GM18505 (cell line): Measurements from ENCODE around the gene MT1M.

Source experiments
- ATAC-seq: cut with Tn5 transposase; IDR thresholded peaks from one replicate; pipeline ENCODE4 v1.9.1; 2021; ENCODE audit not compliant: unreplicated experiment
- POLR2A ChIP-seq: IDR thresholded peaks from 4 replicates; pipeline ENCODE4 v1.6.1; 2011; ENCODE audit warnings: borderline replicate concordance; ENCODE audit not compliant: insufficient read depth, insufficient read length; ENCODE audit errors: extremely low read depth

MT1M gene

DNA sequence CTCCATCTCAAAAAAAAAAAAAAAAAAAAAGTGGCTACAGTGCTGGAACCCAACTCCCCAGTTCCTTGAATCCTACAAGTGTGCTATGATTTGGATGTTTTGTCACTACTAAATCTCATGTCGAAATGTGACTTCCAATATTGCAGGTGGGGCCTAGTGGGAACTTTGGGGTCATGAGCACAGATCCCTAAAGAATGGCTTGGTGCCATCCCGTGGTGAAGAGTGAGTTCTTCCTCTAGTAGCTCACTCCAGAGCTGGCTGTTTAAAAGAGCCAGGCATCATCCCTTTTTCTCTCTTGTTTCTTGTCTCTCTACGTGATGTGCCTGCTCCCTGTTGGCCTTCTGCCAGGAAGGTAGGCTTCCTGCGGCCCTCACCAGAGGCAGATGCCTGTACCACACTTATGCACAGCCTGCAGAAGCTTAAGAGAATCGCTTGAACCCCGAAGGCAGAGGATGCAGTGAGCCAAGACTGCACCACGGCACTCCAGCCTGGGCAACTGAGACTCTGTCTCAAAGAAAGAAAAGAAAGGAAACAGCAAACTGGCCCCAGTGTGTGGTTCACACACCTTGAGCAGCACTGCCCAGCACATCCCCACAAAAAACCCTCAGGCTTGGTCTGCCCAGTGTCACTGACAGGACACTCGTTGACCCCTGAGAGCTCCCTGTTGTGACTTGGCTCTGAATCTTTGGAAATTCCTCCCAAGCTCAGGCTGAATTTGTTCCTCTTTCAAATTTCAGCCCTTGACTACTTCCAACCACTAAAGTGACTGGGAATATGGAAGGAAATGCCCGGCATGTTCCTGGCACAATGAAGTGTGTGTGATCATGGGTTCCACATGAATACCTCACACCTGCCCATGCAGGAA is 3.7 kb upstream of the MT1M start:
- no peak for ATAC-seq
- TF ChIP-seq POLR2A, result no peak

DNA sequence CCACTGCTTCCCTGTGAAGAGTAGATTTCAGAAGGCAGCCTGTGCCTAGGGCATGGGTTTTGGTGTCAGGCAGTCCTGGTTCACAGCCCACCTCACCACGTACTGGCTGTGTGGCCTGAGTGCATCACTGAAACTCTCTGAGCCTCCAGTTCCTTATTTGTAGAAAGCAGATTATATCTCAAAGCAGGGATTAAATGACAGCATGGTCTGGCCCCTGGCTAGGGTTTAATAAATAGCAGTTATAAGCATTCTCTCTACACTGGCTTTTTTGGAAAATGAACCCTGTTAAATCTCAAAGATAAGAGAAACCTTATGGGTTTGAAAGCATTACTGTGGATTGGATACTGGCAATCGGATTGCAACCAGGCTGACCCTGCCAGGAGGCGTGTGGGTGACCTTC is 2.9 kb upstream of the MT1M start:
- ATAC-seq, result no peak
- TF ChIP-seq POLR2A, result no peak

DNA sequence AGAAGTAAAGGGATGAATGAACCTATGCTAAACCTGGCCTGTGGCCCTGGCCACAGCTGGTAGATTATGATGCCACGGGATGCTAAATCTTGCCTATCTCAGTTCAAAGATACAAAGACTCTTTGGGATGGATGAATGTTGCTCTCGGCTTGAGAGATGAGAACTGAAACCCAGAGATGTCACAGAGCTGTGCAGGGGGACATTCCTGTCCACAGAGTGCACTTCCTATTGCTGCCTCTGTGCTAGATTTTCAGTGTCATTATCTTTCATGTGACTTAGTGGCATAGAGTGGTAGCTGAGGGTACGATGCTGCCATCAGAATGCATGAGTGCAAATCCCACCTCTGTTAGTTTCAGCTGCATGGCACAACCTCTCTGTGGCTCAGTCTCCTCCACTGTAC is 2.3 kb upstream of the MT1M start:
- peak; percentile 76 for ATAC-seq
- TF ChIP-seq POLR2A, result no peak

DNA sequence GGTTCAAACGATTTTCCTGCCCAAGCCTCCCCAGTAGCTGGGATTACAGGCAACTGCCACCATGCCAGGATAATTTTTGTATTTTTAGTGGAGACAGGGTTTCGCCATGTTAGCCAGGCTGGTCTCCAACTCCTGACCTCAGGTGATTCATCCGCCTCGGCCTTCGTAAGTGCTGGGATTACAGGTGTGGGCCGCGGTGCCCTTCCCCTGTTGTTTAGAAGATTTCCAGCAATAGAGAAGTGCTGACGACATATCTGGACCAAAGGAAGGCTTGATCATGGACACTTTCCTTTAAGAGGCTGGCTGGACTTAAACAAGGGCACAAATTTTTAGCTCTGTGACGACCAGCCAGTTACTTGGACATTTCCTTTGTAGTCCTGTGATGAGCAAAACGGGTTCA is 1.3 kb upstream of the MT1M start:
- no peak for ATAC-seq

DNA sequence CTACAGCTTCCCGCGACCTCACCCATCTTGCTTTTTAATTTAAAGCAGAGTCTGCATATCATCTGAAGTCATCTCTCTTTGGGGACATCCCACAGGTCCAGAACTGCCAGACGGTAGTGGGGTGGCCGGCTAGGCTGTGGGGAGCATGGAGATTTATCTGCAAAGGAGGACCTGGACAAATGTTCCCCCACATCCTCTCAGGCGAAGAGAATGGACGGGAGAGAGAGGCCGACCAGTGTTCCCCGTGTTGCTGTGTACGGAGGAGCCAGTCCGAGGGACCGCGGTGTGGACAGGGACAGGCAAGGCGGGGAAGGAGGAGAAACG is 665 bp upstream of the MT1M start:
- TF ChIP-seq POLR2A, result no peak
- ATAC-seq, result no peak

More for the DNA sequence above, 1.3 kb upstream of the MT1M start:
- no peak for TF ChIP-seq POLR2A

DNA sequence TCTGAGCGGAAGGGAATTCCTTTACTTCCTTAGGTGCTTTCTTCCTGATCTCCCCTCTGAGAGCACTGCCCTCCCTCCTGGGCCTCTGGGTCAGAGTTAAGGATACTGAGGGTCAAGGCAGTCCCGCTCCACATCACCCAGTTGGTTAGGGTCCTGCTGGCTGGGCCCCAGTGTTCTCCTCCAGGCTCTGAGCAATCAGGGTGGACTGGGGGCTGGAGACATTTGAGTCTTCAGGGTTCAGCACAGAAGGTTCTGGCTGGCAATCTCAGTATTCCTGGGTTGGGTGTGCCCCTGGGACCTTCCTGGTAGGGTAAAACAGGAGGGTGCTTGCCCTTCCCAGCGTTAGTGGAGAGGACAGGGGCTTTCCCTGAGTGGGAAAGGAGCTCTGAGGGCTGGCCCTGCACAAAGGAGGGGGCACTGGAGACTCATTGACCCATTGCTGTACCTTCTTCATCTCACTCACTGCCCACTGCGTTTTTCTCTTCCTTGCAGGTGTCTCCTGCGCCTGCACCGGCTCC is 448 bp downstream of the MT1M start:
- no peak for ATAC-seq
- no peak for TF ChIP-seq POLR2A

DNA sequence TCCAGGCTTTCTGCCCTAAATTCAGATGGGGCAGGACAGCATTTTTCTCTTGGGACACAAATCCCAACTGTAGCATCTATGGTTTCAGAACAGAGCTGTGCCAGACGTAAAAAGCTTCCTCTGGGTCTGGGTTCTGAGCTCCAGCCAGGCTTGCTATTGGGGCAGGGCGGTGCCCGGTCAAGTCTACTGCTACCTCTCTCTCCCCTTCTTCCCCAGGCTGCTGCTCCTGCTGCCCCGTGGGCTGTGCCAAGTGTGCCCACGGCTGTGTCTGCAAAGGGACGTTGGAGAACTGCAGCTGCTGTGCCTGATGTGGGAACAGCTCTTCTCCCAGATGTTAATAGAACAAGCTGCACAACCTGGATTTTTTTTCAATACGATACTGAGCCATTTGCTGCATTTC is 1.1 kb downstream of the MT1M start:
- no peak for TF ChIP-seq POLR2A
- no peak for ATAC-seq

DNA sequence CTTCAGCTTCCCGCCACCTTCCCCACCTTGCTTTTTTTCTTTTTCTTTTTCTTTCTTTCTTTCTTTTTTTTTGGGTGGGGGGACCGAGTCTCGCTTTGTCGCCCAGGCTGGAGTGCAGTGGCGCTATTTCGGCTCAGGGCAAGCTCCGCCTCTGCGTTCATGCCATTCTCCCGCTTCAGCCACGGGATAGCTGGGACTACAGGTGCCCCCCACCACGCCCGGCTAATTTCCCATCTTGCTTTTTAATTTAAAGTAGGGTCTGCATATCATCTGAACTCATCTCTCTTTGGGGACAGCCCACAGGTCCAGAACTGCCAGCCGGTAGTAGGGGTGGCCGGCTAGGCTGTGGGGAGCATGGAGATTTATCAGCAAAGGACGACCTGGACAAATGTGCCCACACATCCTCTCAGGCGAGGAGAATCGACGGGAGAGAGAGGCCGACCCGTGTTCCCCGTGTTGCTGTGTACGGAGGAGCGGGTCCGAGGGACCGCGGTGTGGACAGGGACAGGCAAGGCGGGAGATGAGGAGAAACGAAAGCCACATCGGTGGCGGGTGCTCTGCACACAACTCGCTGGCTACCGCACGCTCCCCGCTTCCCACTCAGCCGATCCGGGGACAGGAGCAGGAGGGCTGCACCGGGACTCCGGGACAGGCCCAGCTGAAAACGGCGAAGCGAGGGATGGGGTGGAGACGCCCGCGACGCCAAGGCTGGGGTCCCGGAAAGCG is 2.4 kb downstream of the MT1M start:
- ATAC-seq, result no peak
- no peak for TF ChIP-seq POLR2A

DNA sequence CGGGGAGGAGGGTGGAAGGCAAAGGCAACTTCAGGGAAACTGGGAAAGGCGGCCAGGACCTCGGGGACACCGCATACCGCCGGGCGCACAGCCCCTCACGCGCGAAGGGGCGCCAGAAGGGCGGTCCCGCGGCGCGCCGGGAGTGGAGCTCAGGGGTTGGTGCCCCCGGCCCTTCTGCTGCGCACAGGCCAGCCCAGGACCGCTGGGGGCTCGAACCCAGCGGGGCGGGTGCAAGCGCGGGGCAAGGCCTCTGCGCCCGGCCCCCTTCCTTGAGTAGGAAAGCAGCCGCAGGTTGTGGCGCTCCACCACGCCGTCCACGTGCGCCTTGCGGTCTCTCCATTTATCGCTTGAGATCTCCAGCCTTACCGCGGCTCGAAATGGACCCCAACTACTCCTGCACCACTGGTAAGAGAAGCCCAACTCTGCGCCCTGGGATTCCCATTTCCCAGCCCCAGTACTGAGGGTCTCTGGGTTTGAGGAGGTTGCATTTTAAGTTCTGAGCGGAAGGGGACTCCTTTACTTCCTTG is 3.0 kb downstream of the MT1M start:
- no peak for TF ChIP-seq POLR2A
- no peak for ATAC-seq

DNA sequence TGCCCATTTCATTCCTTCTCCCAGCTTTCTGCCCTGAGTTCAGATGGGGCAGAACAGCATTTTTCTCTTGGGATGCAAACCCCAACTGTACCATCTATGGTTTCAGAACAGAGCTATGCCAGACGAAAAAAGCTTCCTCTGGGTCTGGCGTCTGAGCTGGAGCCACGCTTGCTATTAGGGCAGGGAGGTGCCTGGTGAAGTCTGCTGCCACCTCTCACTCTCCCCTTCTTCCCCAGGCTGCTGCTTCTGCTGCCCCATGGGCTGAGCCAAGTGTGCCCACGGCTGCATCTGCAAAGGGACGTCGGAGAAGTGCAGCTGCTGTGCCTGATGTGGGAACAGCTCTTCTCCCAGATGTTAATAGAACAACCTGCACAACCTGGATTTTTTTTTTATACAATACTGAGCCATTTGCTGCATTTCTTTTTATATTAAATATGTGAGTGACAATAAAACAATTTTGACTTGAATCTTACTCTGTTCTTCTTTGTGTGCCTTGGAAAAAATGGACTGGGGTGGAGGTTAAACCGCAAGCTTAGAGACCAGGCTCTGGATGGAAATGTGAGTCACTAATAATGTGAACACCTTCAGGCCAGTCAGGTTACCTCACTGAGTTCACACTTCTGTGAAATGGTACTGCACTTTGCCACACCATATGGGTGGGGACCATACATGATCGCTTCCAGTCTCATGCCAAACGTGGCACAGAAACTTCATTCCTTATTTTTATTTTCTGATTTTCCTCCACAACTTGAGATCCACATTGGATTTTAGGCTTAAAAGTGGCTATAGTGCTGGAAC is 4.4 kb downstream of the MT1M start:
- no peak for TF ChIP-seq POLR2A
- no peak for ATAC-seq

DNA sequence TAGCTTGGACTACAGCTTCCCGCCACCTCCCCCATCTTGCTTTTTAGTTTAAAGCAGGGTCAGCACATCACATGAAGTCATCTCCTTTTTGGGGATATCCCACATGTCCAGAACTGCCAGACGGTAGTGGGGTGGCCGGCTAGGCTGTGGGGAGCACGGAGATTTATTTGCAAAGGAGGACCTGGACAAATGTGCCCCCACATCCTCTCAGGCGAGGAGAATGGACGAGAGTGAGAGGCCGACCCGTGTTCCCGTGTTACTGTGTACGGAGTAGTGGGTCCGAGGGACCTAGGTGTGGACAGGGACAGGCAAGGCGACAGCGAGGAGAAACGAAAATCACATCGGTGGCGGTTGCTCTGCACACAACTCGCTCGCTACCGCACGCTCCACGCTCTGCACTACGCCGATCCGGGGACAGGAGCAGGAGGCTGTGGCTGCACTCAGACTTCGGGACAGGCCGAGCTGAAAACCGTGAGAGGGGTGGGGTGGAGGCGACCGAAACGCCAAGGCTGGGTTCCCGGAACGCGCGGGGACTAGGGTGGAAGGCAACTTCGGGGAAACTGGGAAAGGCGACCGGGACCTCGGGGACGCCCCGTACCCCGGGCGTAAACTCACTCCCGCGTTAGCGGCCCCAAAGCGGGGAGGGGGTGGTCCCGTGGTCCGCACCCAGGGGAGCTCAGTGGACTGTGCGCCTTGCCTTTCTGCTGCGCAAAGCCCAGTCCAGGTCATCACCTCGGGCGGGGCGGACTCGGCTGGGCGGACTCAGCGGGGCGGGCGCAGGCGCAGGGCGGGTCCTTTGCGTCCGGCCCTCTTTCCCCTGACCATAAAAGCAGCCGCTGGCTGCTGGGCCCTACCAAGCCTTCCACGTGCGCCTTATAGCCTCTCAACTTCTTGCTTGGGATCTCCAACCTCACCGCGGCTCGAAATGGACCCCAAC is 5.6 kb downstream of the MT1M start, which contains the start of gene MT1A:
MT1A (plus strand) TSS at position 853 of the 937 bp plus-strand sequence; CDS start at position 926, 73 bp downstream.
- ATAC-seq, result no peak
- no peak for TF ChIP-seq POLR2A

DNA sequence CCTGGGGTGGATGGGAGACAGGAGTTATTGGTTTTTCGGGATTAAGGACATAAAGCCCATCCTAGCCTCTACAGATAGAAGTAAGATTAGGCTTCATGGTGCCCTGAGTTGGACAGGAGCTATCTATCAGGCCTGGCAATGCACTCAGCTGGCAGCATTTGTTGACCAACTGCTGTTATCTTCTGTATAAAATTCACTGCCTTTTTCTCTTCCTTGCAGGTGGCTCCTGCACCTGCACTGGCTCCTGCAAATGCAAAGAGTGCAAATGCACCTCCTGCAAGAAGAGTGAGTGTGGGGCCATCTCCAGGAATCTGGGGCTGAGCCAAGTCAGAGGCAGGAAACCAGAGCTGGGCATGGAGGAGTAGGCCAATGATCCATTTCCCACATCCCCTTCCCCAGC is 6.6 kb downstream of the MT1M start:
- no peak for TF ChIP-seq POLR2A
- ATAC-seq, result no peak

DNA sequence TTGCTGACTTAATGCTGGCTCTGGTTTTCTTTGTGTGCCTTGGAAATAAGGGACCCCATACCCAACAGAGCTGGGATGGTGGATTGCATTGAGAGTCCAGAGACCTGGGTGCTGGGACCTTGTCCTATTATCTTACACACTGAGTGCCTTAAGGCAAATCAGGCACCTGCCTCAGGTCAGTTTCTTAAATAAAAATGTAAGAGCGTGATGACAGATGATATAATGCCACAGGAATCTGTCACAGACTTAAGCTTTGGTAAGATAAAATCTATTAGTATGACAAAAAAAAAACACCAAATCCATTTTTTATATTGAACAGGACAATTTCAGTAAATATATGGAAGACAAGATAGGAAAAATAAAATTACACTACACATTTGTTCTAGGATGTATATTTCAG is 7.6 kb downstream of the MT1M start:
- no peak for TF ChIP-seq POLR2A
- no peak for ATAC-seq

DNA sequence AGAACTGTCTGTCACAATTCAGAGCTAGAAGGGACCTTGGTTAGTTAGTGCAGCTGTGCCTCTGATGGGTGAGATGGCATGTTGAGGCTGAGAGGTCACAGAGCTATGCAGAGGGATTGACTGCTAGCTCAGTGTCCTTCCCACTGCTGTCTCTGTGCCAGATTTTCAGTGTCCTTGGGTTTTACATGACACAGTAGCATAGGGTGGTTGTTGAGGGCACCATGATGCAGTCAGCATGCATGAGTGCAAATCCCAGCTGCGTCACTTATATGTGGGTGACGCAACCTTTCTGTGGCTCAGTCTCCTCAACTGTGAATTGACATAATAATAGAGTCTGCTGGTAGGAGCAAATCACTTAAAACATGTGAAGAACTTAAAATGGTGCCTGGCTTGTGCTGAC is 8.7 kb downstream of the MT1M start:
- no peak for ATAC-seq
- no peak for TF ChIP-seq POLR2A
